Astrocyte (in vitro differentiated cells and primary cell): ENCODE measurements around the gene GPX7. TPM values are rescaled to one million over a fixed set of nuclear protein-coding genes. Genes with fewer than 3 reads are reported as not detected.

Experiments
- DNase-seq: peaks from one replicate; pipeline ENCODE4 v3.0.0-alpha.2; 2010; ENCODE audit warnings: low read depth
- FAIRE-seq: peaks from 2 replicates; lab custom pipeline; 2011; peaks lifted over from hg19 to GRCh38; lab: Jason Lieb, UNC
- H2AFZ ChIP-seq: 2 replicates; pipeline ENCODE4 v1.6.0; 2012; ENCODE audit warnings: low read depth, low read length, inconsistent platforms
- H3K27ac ChIP-seq: 2 replicates; pipeline ENCODE4 v1.5.1; 2011; ENCODE audit warnings: low read depth, low read length, inconsistent platforms
- H3K27me3 ChIP-seq: 2 replicates; pipeline ENCODE4 v1.6.0; 2011; ENCODE audit warnings: low read length, inconsistent platforms; ENCODE audit not compliant: insufficient read depth
- H3K36me3 ChIP-seq: 2 replicates; pipeline ENCODE4 v1.5.1; 2011; ENCODE audit warnings: low read length, inconsistent platforms; ENCODE audit not compliant: insufficient read depth
- H3K4me1 ChIP-seq: 2 replicates; pipeline ENCODE4 v1.5.1; 2011; ENCODE audit warnings: low read length, inconsistent platforms; ENCODE audit not compliant: insufficient read depth
- H3K4me2 ChIP-seq: 2 replicates; pipeline ENCODE4 v1.6.0; 2012; ENCODE audit warnings: low read length, inconsistent platforms
- H3K4me3 ChIP-seq: 2 replicates; pipeline ENCODE4 v1.5.1; 2011; ENCODE audit warnings: low read depth, mild to moderate bottlenecking, low read length, inconsistent platforms; ENCODE audit not compliant: insufficient read depth
- H3K79me2 ChIP-seq: 2 replicates; pipeline ENCODE4 v1.6.0; 2012; ENCODE audit warnings: mild to moderate bottlenecking, low read length, inconsistent platforms; ENCODE audit not compliant: insufficient read depth
- H3K9ac ChIP-seq: 2 replicates; pipeline ENCODE4 v1.6.0; 2012; ENCODE audit warnings: mild to moderate bottlenecking, low read length, inconsistent platforms
- H3K9me3 ChIP-seq: 2 replicates; pipeline ENCODE4 v1.5.1; 2012; ENCODE audit warnings: low read depth, mild to moderate bottlenecking, low read length, inconsistent platforms; ENCODE audit not compliant: insufficient read depth
- H4K20me1 ChIP-seq: 2 replicates; pipeline ENCODE4 v1.6.0; 2012; ENCODE audit warnings: low read length, inconsistent platforms; ENCODE audit not compliant: insufficient read depth
- H3K27ac Mint-ChIP-seq: one replicate; pipeline ENCODE4 v1.8.0; 2021; ENCODE audit warnings: mild to moderate bottlenecking, mixed read lengths; ENCODE audit not compliant: unreplicated experiment
- H3K27me3 Mint-ChIP-seq: one replicate; pipeline ENCODE4 v1.8.0; 2021; ENCODE audit warnings: low read depth, mixed read lengths; ENCODE audit not compliant: unreplicated experiment
- H3K36me3 Mint-ChIP-seq: one replicate; pipeline ENCODE4 v1.8.0; 2021; ENCODE audit warnings: low read depth, mixed read lengths; ENCODE audit not compliant: unreplicated experiment
- H3K4me1 Mint-ChIP-seq: one replicate; pipeline ENCODE4 v1.8.0; 2021; ENCODE audit warnings: low read depth, mixed read lengths; ENCODE audit not compliant: unreplicated experiment
- H3K4me3 Mint-ChIP-seq: one replicate; pipeline ENCODE4 v1.8.0; 2021; ENCODE audit warnings: mild to moderate bottlenecking, moderate library complexity, mixed read lengths; ENCODE audit not compliant: unreplicated experiment
- H3K9me3 Mint-ChIP-seq: one replicate; pipeline ENCODE4 v1.8.0; 2021; ENCODE audit warnings: mild to moderate bottlenecking, mixed read lengths; ENCODE audit not compliant: unreplicated experiment
- EZH2 ChIP-seq: IDR thresholded peaks from 2 replicates; pipeline ENCODE4 v1.6.1; 2012; ENCODE audit warnings: mild to moderate bottlenecking, low read length, inconsistent platforms; ENCODE audit not compliant: insufficient read depth
- total RNA-seq: library from RNA; stranded (reverse); gene quantifications from 2 replicates; pipeline ENCODE4 v1.2.1, GENCODE V29; 2021
- TF ChIP-seq, protein P1 (sequence below): IDR thresholded peaks from 2 replicates; pipeline ENCODE4 v1.5.1; 2011; ENCODE audit warnings: low read depth, mild to moderate bottlenecking, inconsistent platforms, low read length, moderate library complexity; ENCODE audit not compliant: insufficient read depth

GPX7 gene
- total RNA-seq, 1 donor from 2014 or later = 4.2 TPM

DNA sequence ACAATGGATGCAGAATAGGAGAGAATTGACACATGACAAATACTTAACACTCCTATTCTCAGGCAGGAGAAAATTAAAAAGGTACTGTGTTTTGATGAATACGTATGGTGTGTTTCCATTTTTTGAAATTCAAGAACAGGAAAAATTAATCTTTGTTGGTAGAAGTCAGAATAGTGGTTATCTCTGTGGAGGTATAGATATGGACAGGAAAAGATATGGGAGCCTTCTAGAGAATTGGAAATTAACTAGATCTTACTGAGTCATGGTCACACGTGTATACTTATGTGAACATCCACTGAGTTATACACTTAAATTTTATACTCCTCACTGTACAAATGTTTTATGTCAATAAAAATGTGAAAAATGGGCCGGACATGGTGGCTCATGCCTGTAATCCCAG is 39.4 kb upstream of the GPX7 start:
- no peaks in the 10 kb centered on the region for H3K27me3 ChIP-seq
- DNase-seq (no peak), FAIRE-seq (no peak)
- no peak overlapping the region for H3K4me3 ChIP-seq
- Mint-ChIP-seq H3K9me3 (peaks cover 4% of the 10 kb centered on the region), H3K27me3 (no peaks in the 10 kb centered on the region), H3K27ac (no peak overlapping the region), H3K36me3 (no peaks in the 10 kb centered on the region), H3K4me1 (peaks cover under 1% of the 10 kb centered on the region), H3K4me3 (no peak overlapping the region)
- no peaks in the 10 kb centered on the region for H3K9me3 ChIP-seq
- no peaks in the 10 kb centered on the region for H3K36me3 ChIP-seq
- no peak overlapping the region for H3K9ac ChIP-seq
- TF ChIP-seq, protein P1, sequence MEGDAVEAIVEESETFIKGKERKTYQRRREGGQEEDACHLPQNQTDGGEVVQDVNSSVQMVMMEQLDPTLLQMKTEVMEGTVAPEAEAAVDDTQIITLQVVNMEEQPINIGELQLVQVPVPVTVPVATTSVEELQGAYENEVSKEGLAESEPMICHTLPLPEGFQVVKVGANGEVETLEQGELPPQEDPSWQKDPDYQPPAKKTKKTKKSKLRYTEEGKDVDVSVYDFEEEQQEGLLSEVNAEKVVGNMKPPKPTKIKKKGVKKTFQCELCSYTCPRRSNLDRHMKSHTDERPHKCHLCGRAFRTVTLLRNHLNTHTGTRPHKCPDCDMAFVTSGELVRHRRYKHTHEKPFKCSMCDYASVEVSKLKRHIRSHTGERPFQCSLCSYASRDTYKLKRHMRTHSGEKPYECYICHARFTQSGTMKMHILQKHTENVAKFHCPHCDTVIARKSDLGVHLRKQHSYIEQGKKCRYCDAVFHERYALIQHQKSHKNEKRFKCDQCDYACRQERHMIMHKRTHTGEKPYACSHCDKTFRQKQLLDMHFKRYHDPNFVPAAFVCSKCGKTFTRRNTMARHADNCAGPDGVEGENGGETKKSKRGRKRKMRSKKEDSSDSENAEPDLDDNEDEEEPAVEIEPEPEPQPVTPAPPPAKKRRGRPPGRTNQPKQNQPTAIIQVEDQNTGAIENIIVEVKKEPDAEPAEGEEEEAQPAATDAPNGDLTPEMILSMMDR = no peak
- TF ChIP-seq EZH2 = no peak
- H4K20me1 ChIP-seq = no peaks in the 10 kb centered on the region
- H3K27ac ChIP-seq = no peak overlapping the region
- no peaks in the 10 kb centered on the region for H3K4me1 ChIP-seq
- H2AFZ ChIP-seq = no peak overlapping the region
- no peaks in the 10 kb centered on the region for H3K79me2 ChIP-seq
- H3K4me2 ChIP-seq = no peak overlapping the region

DNA sequence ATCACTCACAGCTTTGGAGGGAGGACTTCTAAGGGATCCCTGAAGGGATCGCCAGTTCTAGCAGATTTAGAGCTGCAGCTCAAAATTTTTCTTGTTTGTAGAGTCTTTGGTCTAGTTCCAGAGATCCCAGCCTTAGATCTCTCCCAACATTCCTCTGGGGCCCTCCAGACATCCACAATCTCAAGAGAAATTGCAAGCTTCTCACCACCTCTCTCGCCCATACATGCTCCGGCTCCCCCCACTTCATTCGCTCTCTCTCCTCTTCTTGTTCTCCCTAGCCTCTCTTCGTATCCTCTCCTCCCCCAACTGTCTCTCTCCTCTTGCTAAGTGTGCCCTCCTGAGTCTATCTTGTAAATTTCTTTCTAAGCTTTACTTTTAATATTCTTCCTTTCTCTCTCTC is 34.2 kb upstream of the GPX7 start:
- Histone ChIP-seq H3K4me3 (no peak overlapping the region), H3K27me3 (no peaks in the 10 kb centered on the region), H3K4me1 (no peaks in the 10 kb centered on the region), H4K20me1 (no peaks in the 10 kb centered on the region), H3K36me3 (no peaks in the 10 kb centered on the region), H2AFZ (no peak overlapping the region), H3K79me2 (no peaks in the 10 kb centered on the region), H3K9ac (no peak overlapping the region), H3K4me2 (no peak overlapping the region), H3K27ac (no peak overlapping the region), H3K9me3 (no peaks in the 10 kb centered on the region)
- H3K9me3 Mint-ChIP-seq = no peaks in the 10 kb centered on the region
- TF ChIP-seq, protein P1 = no peak
- TF ChIP-seq EZH2 = no peak
- H3K36me3 Mint-ChIP-seq = no peaks in the 10 kb centered on the region
- FAIRE-seq (no peak), DNase-seq (no peak)
- H3K27me3 Mint-ChIP-seq = peaks cover 3% of the 10 kb centered on the region
- H3K27ac Mint-ChIP-seq = peak overlapping the region; percentile 72
- peaks cover 8% of the 10 kb centered on the region for H3K4me1 Mint-ChIP-seq
- peak overlapping the region; percentile 68 for H3K4me3 Mint-ChIP-seq

DNA sequence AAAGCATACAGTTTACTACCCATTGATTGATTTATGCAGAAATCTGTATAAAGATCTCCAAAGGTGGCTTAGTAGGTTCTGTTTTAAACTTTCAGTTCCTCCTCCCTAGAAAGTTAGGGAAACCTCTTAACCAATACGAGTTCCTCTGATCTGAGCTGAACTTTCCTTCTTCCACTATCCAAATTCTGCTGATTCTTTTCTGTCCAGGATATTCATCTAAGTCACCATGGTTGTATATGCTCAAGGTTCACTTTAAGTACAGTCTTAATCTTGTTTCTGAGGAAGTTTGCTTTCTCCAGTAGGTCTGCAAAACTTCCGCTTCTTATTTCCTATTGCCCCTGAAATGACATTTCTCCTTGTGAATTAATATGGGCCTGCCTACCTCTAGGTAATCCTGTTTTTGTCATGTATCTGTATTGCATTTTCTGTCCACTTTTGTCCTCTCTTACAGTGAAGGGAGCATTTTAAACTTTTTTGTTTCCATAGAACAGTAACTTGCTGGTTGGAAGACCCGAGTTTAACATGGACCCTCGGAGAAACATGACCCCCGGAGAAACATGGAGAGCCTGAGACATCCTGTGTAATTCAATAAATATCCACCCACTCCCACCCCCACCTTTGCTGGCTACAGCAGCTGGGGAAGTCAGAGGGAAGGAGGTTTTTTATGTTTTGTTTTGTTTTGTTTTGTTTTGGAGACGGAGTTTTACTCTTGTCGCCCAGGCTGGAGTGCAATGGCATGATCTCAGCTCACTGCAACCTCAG is 32.5 kb upstream of the GPX7 start:
- Histone ChIP-seq H3K27ac (no peak overlapping the region), H4K20me1 (no peaks in the 10 kb centered on the region), H3K4me1 (peaks cover 7% of the 10 kb centered on the region), H3K9ac (no peak overlapping the region), H3K36me3 (no peaks in the 10 kb centered on the region), H3K4me2 (no peak overlapping the region), H3K9me3 (no peaks in the 10 kb centered on the region), H3K79me2 (no peaks in the 10 kb centered on the region), H3K4me3 (no peak overlapping the region), H2AFZ (no peak overlapping the region), H3K27me3 (no peaks in the 10 kb centered on the region)
- Mint-ChIP-seq H3K27me3 (peaks cover 3% of the 10 kb centered on the region), H3K36me3 (no peaks in the 10 kb centered on the region), H3K9me3 (no peaks in the 10 kb centered on the region), H3K27ac (no peak overlapping the region), H3K4me1 (peaks cover 13% of the 10 kb centered on the region), H3K4me3 (no peak overlapping the region)
- DNase-seq (no peak), FAIRE-seq (no peak)
- no peak for TF ChIP-seq EZH2
- TF ChIP-seq, protein P1 = no peak
